Subcutaneous abdominal adipose tissue (tissue), 5 donors: ENCODE results near the gene ITPA.

Experiments used
- H3K27ac ChIP-seq: one replicate; pipeline ENCODE4 v1.7.0; 2013; ENCODE audit warnings: low read depth, mild to moderate bottlenecking, inconsistent platforms, low read length, moderate library complexity
- H3K27me3 ChIP-seq, 5 donors: one replicate each; pipeline ENCODE4 v1.7.0; 2013; ENCODE audit warnings: low read length in 5 of 5, inconsistent platforms in 1 of 5; ENCODE audit not compliant: control insufficient read depth in 5 of 5, insufficient read depth in 4 of 5
- H3K36me3 ChIP-seq, 5 donors: one replicate each; pipeline ENCODE4 v1.7.0; 2013; ENCODE audit warnings: low read length in 5 of 5; ENCODE audit not compliant: control insufficient read depth in 5 of 5, insufficient read depth in 5 of 5
- H3K4me1 ChIP-seq, 5 donors: one replicate each; pipeline ENCODE4 v1.7.0; 2013; ENCODE audit warnings: low read length in 5 of 5, mild to moderate bottlenecking in 3 of 5, moderate library complexity in 1 of 5; ENCODE audit not compliant: control insufficient read depth in 5 of 5, insufficient read depth in 5 of 5
- H3K4me3 ChIP-seq, 5 donors: one replicate each; pipeline ENCODE4 v1.7.0; 2013; ENCODE audit warnings: low read length in 5 of 5, low read depth in 1 of 5
- H3K9ac ChIP-seq, 5 donors: one replicate each; pipeline ENCODE4 v1.7.0; 2013; ENCODE audit warnings: low read length in 5 of 5, mild to moderate bottlenecking in 4 of 5, moderate library complexity in 3 of 5
- H3K9me3 ChIP-seq, 5 donors: one replicate each; pipeline ENCODE4 v1.7.0; 2013; ENCODE audit warnings: low read length in 5 of 5; ENCODE audit not compliant: control insufficient read depth in 5 of 5
- donor health status: healthy.
- donor health status: healthy.
- donor health status: healthy.
- donor health status: healthy.
- donor health status: healthy.

ITPA gene

GRCh38 chr20:3166338-3166912, 42.9 kb upstream of the ITPA start:
- peaks cover 0 to 15% (median 12%) of the 10 kb centered on the region in 5 donors for H3K4me1 ChIP-seq
- H3K27ac ChIP-seq, result no peak overlapping the region
- no peak overlapping the region for H3K9ac ChIP-seq
- H3K27me3 ChIP-seq, result peaks cover 0 to 3% (median 3%) of the 10 kb centered on the region in 5 donors
- no peaks in the 10 kb centered on the region for H3K36me3 ChIP-seq
- H3K9me3 ChIP-seq, result no peaks in the 10 kb centered on the region
- H3K4me3 ChIP-seq, result no peak overlapping the region

DNA sequence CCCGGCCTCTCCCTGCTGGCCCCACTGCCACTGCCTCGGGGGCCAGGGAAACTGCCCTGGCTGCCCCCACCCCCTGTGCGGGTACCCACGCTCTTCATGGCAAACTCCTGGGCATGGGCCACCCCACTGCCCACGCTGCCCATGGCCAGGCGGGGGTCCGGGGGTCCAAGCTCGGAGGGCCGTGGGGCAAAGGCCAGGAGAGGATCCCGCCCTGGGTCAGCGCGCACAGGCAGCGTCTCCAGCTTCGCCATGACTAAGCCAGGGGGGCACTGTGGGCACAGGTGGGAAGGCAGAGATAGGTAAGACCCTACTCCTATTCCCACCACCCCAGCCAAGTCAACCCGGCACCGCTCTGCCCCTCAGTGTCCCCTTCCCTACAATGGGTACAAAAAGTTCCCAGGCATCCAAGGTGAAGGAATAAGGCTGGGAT, 42.4 kb upstream of the ITPA start:
- no peak overlapping the region for H3K4me3 ChIP-seq
- no peaks in the 10 kb centered on the region for H3K36me3 ChIP-seq
- no peaks in the 10 kb centered on the region for H3K9me3 ChIP-seq
- no peak overlapping the region for H3K27ac ChIP-seq
- H3K4me1 ChIP-seq, result peaks cover 0 to 15% (median 12%) of the 10 kb centered on the region in 5 donors
- peaks cover 0 to 3% (median 3%) of the 10 kb centered on the region in 5 donors for H3K27me3 ChIP-seq
- H3K9ac ChIP-seq, result no peak overlapping the region

DNA sequence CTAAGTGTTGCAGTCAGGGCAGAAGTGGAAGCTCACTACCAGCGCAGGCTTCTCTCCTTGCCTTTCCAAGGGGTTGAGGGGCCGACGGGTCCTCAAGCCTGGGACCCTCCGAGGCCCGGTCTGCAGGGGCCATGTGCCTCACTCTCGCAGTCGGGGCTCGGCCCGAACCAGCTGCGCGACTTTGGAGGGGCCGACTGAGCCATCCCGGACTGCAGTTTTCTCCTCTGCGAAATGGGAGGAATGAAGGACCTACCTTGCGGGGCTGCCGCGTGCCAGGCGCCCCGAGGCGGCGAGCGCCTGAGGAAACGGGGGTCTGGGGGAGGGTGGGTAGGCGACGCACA, 41.6 kb upstream of the ITPA start:
- H3K9ac ChIP-seq, result no peak overlapping the region
- no peaks in the 10 kb centered on the region for H3K9me3 ChIP-seq
- H3K4me1 ChIP-seq, result peaks cover 2 to 19% (median 13%) of the 10 kb centered on the region in 5 donors
- no peaks in the 10 kb centered on the region for H3K36me3 ChIP-seq
- H3K4me3 ChIP-seq, result no peak overlapping the region
- H3K27me3 ChIP-seq, result peaks cover 0 to 6% (median 3%) of the 10 kb centered on the region in 5 donors
- H3K27ac ChIP-seq, result no peak overlapping the region

DNA sequence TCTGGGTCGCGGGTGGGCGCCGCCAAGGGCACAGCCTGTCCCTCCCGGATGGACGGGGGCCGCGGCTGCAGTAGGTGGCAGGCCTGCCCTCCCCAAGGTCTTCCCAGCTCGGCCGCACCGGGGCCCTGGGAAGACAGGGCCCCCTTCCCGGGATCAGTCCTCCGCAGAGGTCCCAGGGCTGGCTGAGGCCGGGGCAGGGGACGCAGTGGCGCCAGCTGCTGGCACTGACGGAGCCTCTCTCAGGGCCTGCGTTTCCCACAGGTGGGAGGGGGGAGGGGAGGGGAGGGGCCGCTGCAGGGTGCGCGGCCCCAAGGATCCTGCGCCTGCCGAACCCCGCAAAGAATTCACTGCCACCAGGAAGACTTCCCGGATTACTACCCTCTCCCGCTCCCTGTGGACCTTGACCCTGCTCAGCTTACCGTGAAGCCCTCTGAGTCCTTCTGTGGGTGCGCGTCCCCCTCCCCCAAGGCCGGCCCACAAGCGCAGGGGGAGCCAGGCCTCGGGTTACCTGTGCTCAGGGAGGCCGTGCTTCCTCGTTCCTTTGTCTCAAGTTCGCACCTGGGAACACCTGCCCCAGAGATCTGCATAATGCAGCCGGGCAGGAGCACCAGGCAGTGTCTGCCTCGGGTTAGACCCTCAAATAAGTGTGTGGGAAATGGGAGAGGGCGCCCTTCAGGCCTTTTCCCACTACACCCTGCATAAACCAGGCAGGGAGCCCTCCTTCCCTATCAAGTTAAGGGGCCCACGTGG, 41.0 kb upstream of the ITPA start:
- H3K9ac ChIP-seq, result no peak overlapping the region
- no peaks in the 10 kb centered on the region for H3K36me3 ChIP-seq
- no peak overlapping the region for H3K27ac ChIP-seq
- no peak overlapping the region for H3K4me3 ChIP-seq
- peaks cover 2 to 23% (median 18%) of the 10 kb centered on the region in 5 donors for H3K4me1 ChIP-seq
- H3K9me3 ChIP-seq, result no peaks in the 10 kb centered on the region
- H3K27me3 ChIP-seq, result peaks cover 0 to 6% (median 3%) of the 10 kb centered on the region in 5 donors

GRCh38 chr20:3168829-3169590, 40.3 kb upstream of the ITPA start:
- H3K27me3 ChIP-seq, result peaks cover 0 to 6% (median 3%) of the 10 kb centered on the region in 5 donors
- no peaks in the 10 kb centered on the region for H3K9me3 ChIP-seq
- H3K4me3 ChIP-seq, result no peak overlapping the region
- no peaks in the 10 kb centered on the region for H3K36me3 ChIP-seq
- H3K27ac ChIP-seq, result no peak overlapping the region
- no peak overlapping the region for H3K9ac ChIP-seq
- H3K4me1 ChIP-seq, result peaks cover 2 to 28% (median 24%) of the 10 kb centered on the region in 5 donors

DNA sequence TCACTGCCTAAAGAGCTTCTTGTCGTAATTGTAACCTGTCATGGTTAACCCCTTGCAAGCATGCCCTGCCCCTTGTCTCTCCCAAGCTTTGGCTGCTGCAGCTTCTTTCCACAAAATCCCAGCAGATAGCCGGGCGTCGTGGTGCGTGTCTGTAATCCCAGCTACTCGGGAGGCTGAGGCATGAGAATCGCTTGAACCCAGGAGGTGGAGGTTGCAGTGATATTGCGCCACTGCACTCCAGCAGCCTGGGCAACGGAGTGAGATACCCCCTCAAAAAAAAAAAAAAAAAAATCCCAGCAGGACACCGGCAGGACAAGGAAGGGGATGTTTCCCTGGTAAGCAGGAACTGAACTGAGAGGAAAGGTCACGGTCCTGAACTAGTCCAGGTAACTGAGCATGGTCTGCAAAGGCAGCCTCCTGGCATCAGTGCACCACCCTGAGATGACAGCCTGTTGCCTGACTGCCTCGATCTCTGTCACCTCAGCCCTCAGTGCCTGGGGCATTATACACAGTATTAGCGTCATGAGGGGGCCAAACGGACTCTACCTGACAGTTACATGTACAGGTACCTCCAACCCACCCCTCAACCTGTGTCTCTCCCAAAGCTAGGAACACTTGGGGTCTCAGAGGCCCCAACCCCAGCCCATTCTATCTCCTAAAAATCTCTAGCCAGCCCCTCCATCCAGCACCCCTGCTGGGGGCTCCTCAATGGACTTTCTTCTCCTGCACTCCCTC, 37.7 kb upstream of the ITPA start:
- Histone ChIP-seq H3K9me3 (no peaks in the 10 kb centered on the region), H3K27me3 (peaks cover 0 to 6% (median 3%) of the 10 kb centered on the region in 5 donors), H3K27ac (no peak overlapping the region), H3K36me3 (no peaks in the 10 kb centered on the region), H3K4me1 (peaks cover 4 to 30% (median 27%) of the 10 kb centered on the region in 5 donors), H3K4me3 (no peak overlapping the region), H3K9ac (no peak overlapping the region)

DNA sequence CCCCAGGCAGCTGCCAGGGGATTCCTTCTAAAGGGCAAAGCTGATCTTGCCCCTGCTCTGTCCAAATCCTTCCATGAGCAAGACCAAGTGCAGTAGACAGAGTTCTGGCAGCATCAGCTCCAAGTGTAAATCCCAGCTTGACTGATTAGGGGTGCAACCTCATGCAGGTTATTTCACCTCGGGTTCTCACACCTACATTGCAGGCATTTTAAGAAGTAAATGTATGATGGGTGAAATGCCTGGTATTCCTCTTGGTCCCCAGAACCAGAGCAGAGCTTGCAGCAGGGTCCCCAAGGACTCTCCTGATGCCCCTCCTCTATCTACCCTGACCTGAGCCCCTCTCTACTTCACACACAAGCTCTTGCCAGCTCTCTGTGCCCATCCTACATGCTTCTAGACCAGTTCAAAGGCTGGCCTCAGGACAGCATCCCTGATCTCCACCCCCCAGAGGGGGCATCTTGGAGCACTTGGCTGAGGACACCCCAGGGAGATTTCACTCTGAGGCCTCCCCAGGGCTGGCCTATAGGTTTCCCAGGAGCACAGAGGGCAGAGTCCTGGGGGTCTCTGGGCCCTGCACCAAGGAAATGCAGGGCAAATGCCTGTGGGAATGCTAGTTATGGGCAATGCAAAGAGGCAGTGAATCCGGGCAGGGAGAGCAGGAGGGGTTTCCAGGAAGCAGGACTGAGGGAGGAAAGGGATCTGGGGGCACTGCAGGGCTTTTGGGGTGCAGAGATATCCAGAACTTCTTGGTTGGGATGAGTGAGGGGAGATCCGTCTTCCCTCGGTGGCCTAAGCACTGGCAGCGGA, 37.0 kb upstream of the ITPA start:
- Histone ChIP-seq H3K9ac (peak overlapping the region in 2 of 5 donors; percentile 35 to 79), H3K4me1 (peaks cover 4 to 30% (median 27%) of the 10 kb centered on the region in 5 donors), H3K9me3 (no peaks in the 10 kb centered on the region), H3K36me3 (no peaks in the 10 kb centered on the region), H3K4me3 (peak overlapping the region; percentile 54 to 95 (median 93)), H3K27me3 (peaks cover 0 to 6% (median 3%) of the 10 kb centered on the region in 5 donors), H3K27ac (no peak overlapping the region)

- Histone ChIP-seq H3K9me3 (no peaks in the 10 kb centered on the region), H3K27ac (peak within 1 kb of the TSS; percentile 57), H3K4me1 (peaks cover 4 to 30% (median 27%) of the 10 kb centered on the region in 5 donors), H3K36me3 (no peaks in the 10 kb centered on the region), H3K9ac (peak within 1 kb of the TSS; percentile 68 to 88 (median 79)), H3K27me3 (peaks cover 0 to 6% (median 3%) of the 10 kb centered on the region in 5 donors), H3K4me3 (peak within 1 kb of the TSS; percentile 79 to 95 (median 93))
Observed at GRCh38 chr20:3172933-3173609, 36.2 kb upstream of the ITPA start, which contains the start of gene LZTS3. LZTS3 (minus strand) TSS chr20:3173549; CDS start chr20:3167163, 6,386 bp downstream.
